Suprapubic skin (tissue), 4 donors: ENCODE data around the gene SYT2.

ENCODE experiments used
- EP300 ChIP-seq: sonication (generic); formaldehyde crosslinking; IDR thresholded peaks from one replicate; pipeline ENCODE4 v1.6.1; 2017; ENCODE audit warnings: antibody characterized with exemption
- POLR2A ChIP-seq, 2 donors: fragments of 450-650 bp; IDR thresholded peaks; one replicate each; pipeline ENCODE4 v1.6.1; 2017; ENCODE audit warnings: antibody characterized with exemption in 2 of 2, mild to moderate bottlenecking in 2 of 2, moderate library complexity in 2 of 2
- POLR2AphosphoS5 ChIP-seq, 3 donors: sonication (generic); formaldehyde crosslinking; IDR thresholded peaks; one replicate each; pipeline ENCODE4 v1.6.1; 2017; ENCODE audit warnings: antibody characterized with exemption in 3 of 3
- TF ChIP-seq, protein P1 (sequence below), 2 donors: fragments of 200-600 bp in 1 of 2; fragments of 450-650 bp in 1 of 2; sonication (generic) in 1 of 2; IDR thresholded peaks; one replicate each; pipeline ENCODE4 v1.5.1; 2016 to 2019; ENCODE audit warnings: antibody characterized with exemption in 2 of 2, mild to moderate bottlenecking in 1 of 2, moderate library complexity in 1 of 2

- no peak for TF ChIP-seq POLR2AphosphoS5 (IDR thresholded peaks at IDR 0.05)
- TF ChIP-seq, protein P1, sequence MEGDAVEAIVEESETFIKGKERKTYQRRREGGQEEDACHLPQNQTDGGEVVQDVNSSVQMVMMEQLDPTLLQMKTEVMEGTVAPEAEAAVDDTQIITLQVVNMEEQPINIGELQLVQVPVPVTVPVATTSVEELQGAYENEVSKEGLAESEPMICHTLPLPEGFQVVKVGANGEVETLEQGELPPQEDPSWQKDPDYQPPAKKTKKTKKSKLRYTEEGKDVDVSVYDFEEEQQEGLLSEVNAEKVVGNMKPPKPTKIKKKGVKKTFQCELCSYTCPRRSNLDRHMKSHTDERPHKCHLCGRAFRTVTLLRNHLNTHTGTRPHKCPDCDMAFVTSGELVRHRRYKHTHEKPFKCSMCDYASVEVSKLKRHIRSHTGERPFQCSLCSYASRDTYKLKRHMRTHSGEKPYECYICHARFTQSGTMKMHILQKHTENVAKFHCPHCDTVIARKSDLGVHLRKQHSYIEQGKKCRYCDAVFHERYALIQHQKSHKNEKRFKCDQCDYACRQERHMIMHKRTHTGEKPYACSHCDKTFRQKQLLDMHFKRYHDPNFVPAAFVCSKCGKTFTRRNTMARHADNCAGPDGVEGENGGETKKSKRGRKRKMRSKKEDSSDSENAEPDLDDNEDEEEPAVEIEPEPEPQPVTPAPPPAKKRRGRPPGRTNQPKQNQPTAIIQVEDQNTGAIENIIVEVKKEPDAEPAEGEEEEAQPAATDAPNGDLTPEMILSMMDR (IDR thresholded peaks at IDR 0.05) = no peak
- no peak for TF ChIP-seq POLR2A (IDR thresholded peaks at IDR 0.05)
- no peak for TF ChIP-seq EP300
These were observed 96.7 kb downstream of the SYT2 start for GRCh38 chr1:202613571-202613970.
